ENCODE measurements around the gene ADAMTSL3.

ADAMTSL3 gene

GRCh38 chr15:83848315-83849050 is 194.6 kb downstream of the ADAMTSL3 start:
- Histone ChIP-seq H3K4me1 (no peaks in the 10 kb centered on the region), H2AFZ (no peak overlapping the region), H3K27ac (no peak overlapping the region), H3K4me3 (ENCODE audit: low read depth, low read length) (no peak overlapping the region), H3K36me3 (ENCODE audit: control insufficient read depth, insufficient read depth, low read length) (no peaks in the 10 kb centered on the region), H3K9me3 (ENCODE audit: control insufficient read depth, low read length) (no peaks in the 10 kb centered on the region), H3K9ac (no peak overlapping the region), H3K79me2 (no peaks in the 10 kb centered on the region), H3K27me3 (ENCODE audit: control insufficient read depth, insufficient read depth, low read length) (no peaks in the 10 kb centered on the region), H3K4me2 (ENCODE audit: low read length) (no peak overlapping the region)
- no peak for TF ChIP-seq CTCF (IDR thresholded peaks at IDR 0.05)

GRCh38 chr15:83850015-83850414 is 196.1 kb downstream of the ADAMTSL3 start:
- no peaks in the 10 kb centered on the region for H3K4me1 ChIP-seq
- H3K27ac ChIP-seq, result no peak overlapping the region

GRCh38 chr15:83850501-83851245 is 196.8 kb downstream of the ADAMTSL3 start:
- Histone ChIP-seq H3K36me3 (ENCODE audit: control insufficient read depth, insufficient read depth, low read length) (no peaks in the 10 kb centered on the region), H3K9ac (no peak overlapping the region), H3K27me3 (ENCODE audit: control insufficient read depth, insufficient read depth, low read length) (no peaks in the 10 kb centered on the region), H3K79me2 (no peaks in the 10 kb centered on the region), H3K4me2 (ENCODE audit: low read length) (no peak overlapping the region), H3K9me3 (ENCODE audit: control insufficient read depth, low read length) (no peaks in the 10 kb centered on the region), H3K4me1 (no peaks in the 10 kb centered on the region), H2AFZ (no peak overlapping the region), H3K27ac (no peak overlapping the region), H3K4me3 (ENCODE audit: low read depth, low read length) (no peak overlapping the region)
- TF ChIP-seq CTCF (IDR thresholded peaks at IDR 0.05), result no peak

More at GRCh38 chr15:83850015-83850414, 196.1 kb downstream of the ADAMTSL3 start:
- no peak for TF ChIP-seq CTCF (IDR thresholded peaks at IDR 0.05)
- no peak overlapping the region for H3K9ac ChIP-seq
- H3K27me3 ChIP-seq (ENCODE audit: control insufficient read depth, insufficient read depth, low read length), result no peaks in the 10 kb centered on the region
- H3K4me2 ChIP-seq (ENCODE audit: low read length), result no peak overlapping the region
- H2AFZ ChIP-seq, result no peak overlapping the region
- H3K4me3 ChIP-seq (ENCODE audit: low read depth, low read length), result no peak overlapping the region
- H3K9me3 ChIP-seq (ENCODE audit: control insufficient read depth, low read length), result no peaks in the 10 kb centered on the region
- H3K79me2 ChIP-seq, result no peaks in the 10 kb centered on the region
- no peaks in the 10 kb centered on the region for H3K36me3 ChIP-seq (ENCODE audit: control insufficient read depth, insufficient read depth, low read length)

- Histone ChIP-seq H3K79me2 (no peaks in the 10 kb centered on the region), H3K4me2 (ENCODE audit: low read length) (no peak overlapping the region), H3K36me3 (ENCODE audit: control insufficient read depth, insufficient read depth, low read length) (no peaks in the 10 kb centered on the region), H3K4me1 (no peaks in the 10 kb centered on the region), H3K4me3 (ENCODE audit: low read depth, low read length) (no peak overlapping the region), H3K9me3 (ENCODE audit: control insufficient read depth, low read length) (no peaks in the 10 kb centered on the region), H3K9ac (no peak overlapping the region), H3K27ac (no peak overlapping the region), H3K27me3 (ENCODE audit: control insufficient read depth, insufficient read depth, low read length) (no peaks in the 10 kb centered on the region), H2AFZ (no peak overlapping the region)
- no peak for TF ChIP-seq CTCF (IDR thresholded peaks at IDR 0.05)
These were observed 199.3 kb downstream of the ADAMTSL3 start for GRCh38 chr15:83853232-83853631.
